GM23248 (cell line): Measurements from ENCODE around the gene ZNF358. TPM values are rescaled to one million over a fixed set of nuclear protein-coding genes. Genes with fewer than 3 reads are reported as not detected.

ENCODE experiments used
- DNase-seq: peaks from one replicate; pipeline ENCODE4 v3.0.0-alpha.2; 2015
- H2AFZ ChIP-seq: fragments of 200-600 bp; sonication (generic); 2 replicates; pipeline ENCODE4 v1.6.1; 2016; ENCODE audit warnings: antibody characterized with exemption
- H3F3A ChIP-seq: fragments of 200-600 bp; sonication (generic); 2 replicates; pipeline ENCODE4 v1.6.1; 2016; ENCODE audit warnings: mild to moderate bottlenecking, antibody characterized with exemption, mixed run types; ENCODE audit not compliant: insufficient read depth
- H3K27ac ChIP-seq: fragments of 200-600 bp; sonication (generic); 2 replicates; pipeline ENCODE4 v1.5.1; 2016; ENCODE audit warnings: mild to moderate bottlenecking
- H3K27me3 ChIP-seq: fragments of 200-600 bp; sonication (generic); replicated peaks from 2 replicates; pipeline ENCODE4 v1.6.1; 2016; ENCODE audit warnings: mild to moderate bottlenecking; ENCODE audit not compliant: insufficient read depth
- H3K36me3 ChIP-seq: fragments of 200-600 bp; sonication (generic); 2 replicates; pipeline ENCODE4 v1.6.1; 2016; ENCODE audit warnings: low read depth, mild to moderate bottlenecking
- H3K4me1 ChIP-seq: fragments of 200-600 bp; sonication (generic); 2 replicates; pipeline ENCODE4 v1.6.1; 2016; ENCODE audit warnings: mild to moderate bottlenecking; ENCODE audit not compliant: insufficient read depth
- H3K4me2 ChIP-seq: fragments of 200-600 bp; sonication (generic); one replicate; pipeline ENCODE4 v1.6.1; 2016; ENCODE audit warnings: mild to moderate bottlenecking; ENCODE audit not compliant: unreplicated experiment
- H3K4me3 ChIP-seq: fragments of 200-600 bp; sonication (generic); 2 replicates; pipeline ENCODE4 v1.5.1; 2016; ENCODE audit warnings: mild to moderate bottlenecking
- H3K79me2 ChIP-seq: fragments of 200-600 bp; sonication (generic); 2 replicates; pipeline ENCODE4 v1.6.1; 2016; ENCODE audit warnings: mild to moderate bottlenecking; ENCODE audit not compliant: insufficient read depth
- H3K9ac ChIP-seq: fragments of 200-600 bp; sonication (generic); 2 replicates; pipeline ENCODE4 v1.6.1; 2016; ENCODE audit warnings: mild to moderate bottlenecking
- H3K9me2 ChIP-seq: fragments of 200-600 bp; sonication (generic); 2 replicates; pipeline ENCODE4 v1.6.1; 2016; ENCODE audit warnings: mixed run types, mild to moderate bottlenecking, moderate library complexity; ENCODE audit not compliant: insufficient read depth
- H3K9me3 ChIP-seq: fragments of 200-600 bp; sonication (generic); one replicate; pipeline ENCODE4 v1.6.1; 2017; ENCODE audit warnings: low read depth
- H4K20me1 ChIP-seq: fragments of 200-600 bp; sonication (generic); 2 replicates; pipeline ENCODE4 v1.6.0; 2016; ENCODE audit not compliant: insufficient read depth
- EZH2 ChIP-seq: fragments of 200-600 bp; sonication (generic); IDR thresholded peaks from 2 replicates; pipeline ENCODE4 v1.6.1; 2018; ENCODE audit warnings: antibody characterized with exemption, mild to moderate bottlenecking; ENCODE audit not compliant: insufficient read depth, poor library complexity, severe bottlenecking
- EZH2phosphoT487 ChIP-seq: fragments of 200-600 bp; sonication (generic); IDR thresholded peaks from 2 replicates; pipeline ENCODE4 v1.6.1; 2018; ENCODE audit warnings: antibody characterized with exemption, moderate library complexity, mild to moderate bottlenecking, low read depth; ENCODE audit not compliant: insufficient read depth
- WGBS, 2 experiments: methylation state at CpG; one replicate each; pipeline ENCODE4 v1.1.6; 2015 to 2017; ENCODE audit warnings: low lambda C conversion rate in 2 of 2, low coverage in 1 of 2; ENCODE audit errors: missing lambda C conversion rate in 2 of 2; 5-methylcytosine and 5-hydroxymethylcytosine counted together
- in situ Hi-C: fragments of 300-500 bp; cut with MboI; formaldehyde crosslinking; loops from 2 replicates; pipeline ENCODE4 v1.15.0; 2020
- polyA plus RNA-seq: library from polyadenylated mRNA; unstranded; fragments of >200 nt; fragmentation: Nextera tagmentation; extraction: Ambion mirVana; gene quantifications from 2 replicates; pipeline ENCODE4 v1.2.1, GENCODE V29; 2016
- total RNA-seq: library from RNA; depleted of rRNA; stranded (reverse); fragments of >200 nt; shearing (Covaris generic); gene quantifications from 2 replicates; pipeline ENCODE4 v1.2.3, GENCODE V29; 2014

Gene ZNF358
- total and polyA plus RNA-seq, 2 experiments from 2014 or later = 12.0 to 56.3 TPM

GRCh38 chr19:7542556-7543348, 26.8 kb downstream of the ZNF358 start:
- Histone ChIP-seq H3K4me1 (no peaks in the 10 kb centered on the region), H3K9ac (no peak overlapping the region), H3F3A (no peaks in the 10 kb centered on the region), H3K27ac (no peak overlapping the region), H4K20me1 (no peaks in the 10 kb centered on the region), H2AFZ (no peak overlapping the region), H3K9me2 (no peaks in the 10 kb centered on the region), H3K9me3 (no peaks in the 10 kb centered on the region), H3K4me2 (no peak overlapping the region), H3K4me3 (no peak overlapping the region), H3K36me3 (peaks cover 6% of the 10 kb centered on the region; the same call in 1 of the 2 replicates), H3K79me2 (no peaks in the 10 kb centered on the region), H3K27me3 (no peaks in the 10 kb centered on the region)
- TF ChIP-seq EZH2phosphoT487 = no peak
- TF ChIP-seq EZH2 = no peak
- no peak for DNase-seq
- in situ Hi-C loops = no loop called here
- WGBS, 2 experiments = 98 to 99% methylated on average over 20 to 23 of the region's 24 CpGs

- Histone ChIP-seq H3K27ac (no peak overlapping the region), H3K4me1 (no peaks in the 10 kb centered on the region), H3K4me2 (no peak overlapping the region), H3F3A (no peaks in the 10 kb centered on the region), H3K9me3 (no peaks in the 10 kb centered on the region), H3K9me2 (no peaks in the 10 kb centered on the region), H3K4me3 (no peak overlapping the region), H3K79me2 (no peaks in the 10 kb centered on the region), H2AFZ (no peak overlapping the region), H3K36me3 (no peaks in the 10 kb centered on the region), H3K9ac (no peak overlapping the region), H4K20me1 (no peaks in the 10 kb centered on the region), H3K27me3 (no peaks in the 10 kb centered on the region)
- no peak for TF ChIP-seq EZH2
- 79 to 93% methylated on average over 3 of the region's 3 CpGs for WGBS, 2 experiments
- DNase-seq = no peak
- in situ Hi-C loops = no loop called here
Observed at GRCh38 chr19:7544626-7545025, 28.7 kb downstream of the ZNF358 start.

GRCh38 chr19:7545300-7545699, 29.4 kb downstream of the ZNF358 start:
- no peak for DNase-seq
- H3K9me2 ChIP-seq = no peaks in the 10 kb centered on the region
- TF ChIP-seq EZH2phosphoT487 (no peak), EZH2 (no peak)
- no peaks in the 10 kb centered on the region for H3K79me2 ChIP-seq
- H4K20me1 ChIP-seq = no peaks in the 10 kb centered on the region
- H3K9me3 ChIP-seq = no peaks in the 10 kb centered on the region
- no peak overlapping the region for H3K9ac ChIP-seq
- no peak overlapping the region for H3K27ac ChIP-seq
- no peak overlapping the region for H3K4me2 ChIP-seq
- 94 to 95% methylated on average over 8 of the region's 8 CpGs for WGBS, 2 experiments
- no peak overlapping the region for H3K4me3 ChIP-seq
- no peaks in the 10 kb centered on the region for H3K36me3 ChIP-seq
- H3K4me1 ChIP-seq = no peaks in the 10 kb centered on the region
- no peaks in the 10 kb centered on the region for H3K27me3 ChIP-seq
- H3F3A ChIP-seq = no peaks in the 10 kb centered on the region
- H2AFZ ChIP-seq = no peak overlapping the region
- in situ Hi-C loops = no loop called here

- no peaks in the 10 kb centered on the region for H3K9me2 ChIP-seq
- no peak overlapping the region for H3K27ac ChIP-seq
- no peaks in the 10 kb centered on the region for H3F3A ChIP-seq
- H3K79me2 ChIP-seq = no peaks in the 10 kb centered on the region
- no peaks in the 10 kb centered on the region for H4K20me1 ChIP-seq
- no peak overlapping the region for H2AFZ ChIP-seq
- no peak overlapping the region for H3K4me2 ChIP-seq
- no peak overlapping the region for H3K9ac ChIP-seq
- DNase-seq = no peak
- H3K9me3 ChIP-seq = no peaks in the 10 kb centered on the region
- H3K4me3 ChIP-seq = no peak overlapping the region
- in situ Hi-C loops = no loop called here
- H3K36me3 ChIP-seq = 0 out of 2 replicates have a peak, but pooled peaks cover 4% of the 10 kb centered on the region
- TF ChIP-seq EZH2phosphoT487 = no peak
- no peak for TF ChIP-seq EZH2
- H3K27me3 ChIP-seq = no peaks in the 10 kb centered on the region
- whole genome bisulfite sequencing, 2 experiments = 27 to 52% methylated on average over 1 of the region's 1 CpG
- no peaks in the 10 kb centered on the region for H3K4me1 ChIP-seq
Observed at GRCh38 chr19:7545904-7546303, 30.0 kb downstream of the ZNF358 start.
